Psoas muscle (tissue), 8 donors: ENCODE results near the gene NLGN1. TPM values are rescaled to one million over a fixed set of nuclear protein-coding genes. Genes with fewer than 3 reads are reported as not detected.

Source experiments
- ATAC-seq, 4 donors: fragments of 200-7000 bp; cut with Tn5 transposase; one replicate each; pipeline ENCODE4 v1.9.1; 2020; ENCODE audit warnings: moderate library complexity in 3 of 4, mild to moderate bottlenecking in 2 of 4
- DNase-seq, 2 donors: peaks; one replicate each; pipeline ENCODE4 v3.0.0-alpha.2; 2020
- H3K27ac ChIP-seq: fragments of 200-600 bp; one replicate; pipeline ENCODE4 v1.8.0; 2022
- H3K27me3 ChIP-seq, 3 donors: fragments of 200-600 bp in 1 of 3; one replicate each; pipeline versions ENCODE4 v1.6.1 to v1.8.0; 2013 to 2022; ENCODE audit warnings: low read length in 2 of 3, mild to moderate bottlenecking in 2 of 3, moderate library complexity in 1 of 3; ENCODE audit not compliant: insufficient read depth in 3 of 3
- H3K36me3 ChIP-seq, 2 donors: fragments of 200-600 bp in 1 of 2; one replicate each; pipeline versions ENCODE4 v1.6.1 to v1.8.0; 2013 to 2022; ENCODE audit warnings: low read depth in 1 of 2, mild to moderate bottlenecking in 1 of 2, moderate library complexity in 1 of 2; ENCODE audit not compliant: insufficient read depth in 1 of 2
- H3K4me1 ChIP-seq: fragments of 200-600 bp; one replicate; pipeline ENCODE4 v1.8.0; 2022
- H3K4me3 ChIP-seq: fragments of 200-600 bp; one replicate; pipeline ENCODE4 v1.8.0; 2022; ENCODE audit warnings: mild to moderate bottlenecking
- H3K9me3 ChIP-seq: fragments of 200-600 bp; one replicate; pipeline ENCODE4 v1.8.0; 2022
- CTCF ChIP-seq: fragments of 200-600 bp; IDR thresholded peaks from one replicate; pipeline ENCODE4 v1.8.0; 2022; ENCODE audit warnings: antibody characterized with exemption
- WGBS, 3 donors: extraction: QIAGEN DNeasy Blood & Tissue Kit; methylation state at CpG; one replicate each; pipeline versions ENCODE4 v1.1.6 to v1.1.7; 2013; 5-methylcytosine and 5-hydroxymethylcytosine counted together
- intact Hi-C, 2 donors: fragments of 100-400 bp; cut with DNase I; formaldehyde crosslinking; loops; one replicate each; pipeline versions ENCODE4 v1.11.0 to v1.14.2; 2022
- polyA plus RNA-seq, 3 donors: library from polyadenylated mRNA; stranded (reverse); fragments of 200-250 nt; gene quantifications; one replicate each; pipeline ENCODE4 v1.2.3, GENCODE V29; 2013
- total RNA-seq, 4 donors: library from RNA; stranded (reverse); fragmentation: NEBNext Ultra II Directional in 2 of 4; extraction: Animal tissue kit (Norgen Biotek cat#: 25700) in 2 of 4; gene quantifications; one replicate each; pipeline versions ENCODE4 v1.2.1 to v1.2.4, GENCODE V29; 2021 to 2023
- donor health status: healthy with polysubstance abuse.
- donor health status: DM: no; HTN: no; CAD: no; lungs with moderate emphysema.
- donor health status: Bipolar disorder and iron deficiency.
- donor health status: healthy.
- donor health status: DM: yes; HTN: yes; CAD: no.
- donor health status: DM: no; HTN: no; CAD: no.
- donor health status: DM: no; HTN: no; CAD: no.
- donor health status: DM: yes; HTN: yes; CAD: no.

NLGN1 gene
- total and polyA plus RNA-seq, 7 donors, result 0.04 to 1.0 (median 0.54) TPM

- intact Hi-C loops, result no loop called here
- no peaks in the 10 kb centered on the region for H3K4me1 ChIP-seq
- H3K27me3 ChIP-seq, result no peaks in the 10 kb centered on the region
- TF ChIP-seq CTCF, result no peak
- no peak for ATAC-seq
- no peaks in the 10 kb centered on the region for H3K9me3 ChIP-seq
- no peak overlapping the region for H3K27ac ChIP-seq
- no peaks in the 10 kb centered on the region for H3K36me3 ChIP-seq
- H3K4me3 ChIP-seq, result no peak overlapping the region
- DNase-seq, result no peak
Observed at GRCh38 chr3:174330303-174330702, 932.8 kb downstream of the NLGN1 start.

- Histone ChIP-seq H3K4me3 (no peak overlapping the region), H3K27ac (no peak overlapping the region), H3K27me3 (no peaks in the 10 kb centered on the region), H3K36me3 (no peaks in the 10 kb centered on the region), H3K4me1 (no peaks in the 10 kb centered on the region), H3K9me3 (no peaks in the 10 kb centered on the region)
- ATAC-seq, result no peak
- no peak for TF ChIP-seq CTCF
- no peak for DNase-seq
- intact Hi-C loops, result no loop called here
- 86 to 93% (median 88%) methylated on average over 6 of the region's 6 CpGs for WGBS, 3 donors
Observed at GRCh38 chr3:174331095-174331800, 933.7 kb downstream of the NLGN1 start.

- ATAC-seq, result no peak
- no peak for TF ChIP-seq CTCF
- WGBS, 3 donors, result 84 to 99% (median 94%) methylated on average over 2 of the region's 2 CpGs
- intact Hi-C loops, result no loop called here
- Histone ChIP-seq H3K27ac (no peak overlapping the region), H3K27me3 (no peaks in the 10 kb centered on the region), H3K9me3 (no peaks in the 10 kb centered on the region), H3K36me3 (no peaks in the 10 kb centered on the region), H3K4me3 (no peak overlapping the region), H3K4me1 (no peaks in the 10 kb centered on the region)
- DNase-seq, result no peak
Observed at GRCh38 chr3:174332391-174332790, 934.8 kb downstream of the NLGN1 start.

- intact Hi-C loops, result no loop called here
Observed at GRCh38 chr3:174333640-174334039, 936.1 kb downstream of the NLGN1 start.

More at GRCh38 chr3:174333640-174334039, 936.1 kb downstream of the NLGN1 start:
- Histone ChIP-seq H3K9me3 (no peaks in the 10 kb centered on the region), H3K4me3 (no peak overlapping the region), H3K36me3 (no peaks in the 10 kb centered on the region), H3K4me1 (no peaks in the 10 kb centered on the region), H3K27me3 (no peaks in the 10 kb centered on the region), H3K27ac (no peak overlapping the region)
- no peak for TF ChIP-seq CTCF
- WGBS, 3 donors, result 69 to 72% (median 70%) methylated on average over 2 of the region's 2 CpGs
- ATAC-seq (no peak), DNase-seq (no peak)
